ENCODE measurements around the gene RAVER2. TPM values are rescaled to one million over a fixed set of nuclear protein-coding genes. Genes with fewer than 3 reads are reported as not detected.

RAVER2 gene
- total RNA-seq, 1 experiment from 2014 or later: 20.3 TPM

GRCh38 chr1:64759968-64760367 is 15.1 kb downstream of the RAVER2 start:
- Mint-ChIP-seq H3K36me3 (peaks cover 9% of the 10 kb centered on the region), H3K27ac (no peak overlapping the region), H3K9me3 (peaks cover 9% of the 10 kb centered on the region), H3K4me1 (peaks cover 10% of the 10 kb centered on the region), H3K4me3 (no peak overlapping the region), H3K27me3 (ENCODE audit: low read depth) (no peaks in the 10 kb centered on the region)
- no peak for ATAC-seq
- ChIA-PET CTCF (no interaction called here), POLR2A (interaction anchor here (0.7 kb wide), 1 partner anchor 206 kb away, joined by 4 read pairs; no protein-coding TSS in a partner anchor)
- no peak for DNase-seq (ENCODE audit: low spot score)
- TF ChIP-seq USF2 (CRISPR knock-in tag; IDR thresholded peaks at IDR 0.05) (peak; percentile 50; the same call in 1 of the 2 replicates), ZNF121 (CRISPR knock-in tag; IDR thresholded peaks at IDR 0.05) (no peak)

- Mint-ChIP-seq H3K27me3 (ENCODE audit: low read depth) (no peaks in the 10 kb centered on the region), H3K27ac (no peak overlapping the region), H3K9me3 (peaks cover 2% of the 10 kb centered on the region; the same call in 1 of the 2 replicates), H3K4me1 (no peaks in the 10 kb centered on the region), H3K36me3 (peaks cover 7% of the 10 kb centered on the region), H3K4me3 (no peak overlapping the region)
- DNase-seq (ENCODE audit: low spot score) (no peak), ATAC-seq (no peak)
- POLR2A ChIA-PET: no interaction called here
- TF ChIP-seq USF2 (CRISPR knock-in tag; IDR thresholded peaks at IDR 0.05) (no peak), PRDM15 (CRISPR knock-in tag; IDR thresholded peaks at IDR 0.05) (no peak), MXD4 (CRISPR knock-in tag; IDR thresholded peaks at IDR 0.05; ENCODE audit: borderline replicate concordance) (no peak), NFATC4 (CRISPR knock-in tag; IDR thresholded peaks at IDR 0.05) (no peak), SOX15 (CRISPR knock-in tag; IDR thresholded peaks at IDR 0.05) (no peak)
- TF ChIP-seq, protein P1, sequence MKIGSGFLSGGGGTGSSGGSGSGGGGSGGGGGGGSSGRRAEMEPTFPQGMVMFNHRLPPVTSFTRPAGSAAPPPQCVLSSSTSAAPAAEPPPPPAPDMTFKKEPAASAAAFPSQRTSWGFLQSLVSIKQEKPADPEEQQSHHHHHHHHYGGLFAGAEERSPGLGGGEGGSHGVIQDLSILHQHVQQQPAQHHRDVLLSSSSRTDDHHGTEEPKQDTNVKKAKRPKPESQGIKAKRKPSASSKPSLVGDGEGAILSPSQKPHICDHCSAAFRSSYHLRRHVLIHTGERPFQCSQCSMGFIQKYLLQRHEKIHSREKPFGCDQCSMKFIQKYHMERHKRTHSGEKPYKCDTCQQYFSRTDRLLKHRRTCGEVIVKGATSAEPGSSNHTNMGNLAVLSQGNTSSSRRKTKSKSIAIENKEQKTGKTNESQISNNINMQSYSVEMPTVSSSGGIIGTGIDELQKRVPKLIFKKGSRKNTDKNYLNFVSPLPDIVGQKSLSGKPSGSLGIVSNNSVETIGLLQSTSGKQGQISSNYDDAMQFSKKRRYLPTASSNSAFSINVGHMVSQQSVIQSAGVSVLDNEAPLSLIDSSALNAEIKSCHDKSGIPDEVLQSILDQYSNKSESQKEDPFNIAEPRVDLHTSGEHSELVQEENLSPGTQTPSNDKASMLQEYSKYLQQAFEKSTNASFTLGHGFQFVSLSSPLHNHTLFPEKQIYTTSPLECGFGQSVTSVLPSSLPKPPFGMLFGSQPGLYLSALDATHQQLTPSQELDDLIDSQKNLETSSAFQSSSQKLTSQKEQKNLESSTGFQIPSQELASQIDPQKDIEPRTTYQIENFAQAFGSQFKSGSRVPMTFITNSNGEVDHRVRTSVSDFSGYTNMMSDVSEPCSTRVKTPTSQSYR (CRISPR knock-in tag; IDR thresholded peaks at IDR 0.05): no peak
- CTCF ChIA-PET: no interaction called here
These were observed 20.1 kb downstream of the RAVER2 start for GRCh38 chr1:64765012-64765411.

- H3K27ac Mint-ChIP-seq: no peak overlapping the region
- CTCF ChIA-PET: interaction anchor here (1.2 to 1.8 kb wide), 2 partner anchors 10 to 22 kb away, joined by 3 read pairs; no protein-coding TSS in a partner anchor
These were observed 21.0 kb downstream of the RAVER2 start for GRCh38 chr1:64765826-64766225.

DNA sequence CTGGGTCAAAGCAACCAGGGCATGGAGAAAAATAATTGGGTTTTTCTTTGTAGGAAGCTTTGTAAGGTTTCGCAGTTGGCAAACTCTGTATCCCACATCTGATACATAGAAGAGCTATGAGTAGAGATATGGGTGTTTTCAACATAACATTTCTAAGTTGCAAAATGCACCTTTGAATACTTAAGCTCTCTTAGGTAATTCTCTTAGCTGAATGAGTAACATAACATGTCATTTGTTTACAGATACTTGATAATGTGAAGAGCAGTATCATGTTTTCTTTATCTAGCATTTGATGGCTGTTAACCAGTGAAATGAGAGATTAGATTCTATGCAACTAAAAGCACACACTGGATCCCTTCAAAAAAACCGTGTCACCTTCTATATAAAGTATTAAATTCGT is 21.6 kb downstream of the RAVER2 start:
- ChIA-PET CTCF (interaction anchor here (1.2 to 1.8 kb wide), 2 partner anchors 10 to 22 kb away, joined by 3 read pairs; no protein-coding TSS in a partner anchor), POLR2A (no interaction called here)
- Mint-ChIP-seq H3K9me3 (peaks cover 15% of the 10 kb centered on the region), H3K27ac (no peak overlapping the region), H3K27me3 (ENCODE audit: low read depth) (no peaks in the 10 kb centered on the region), H3K36me3 (peaks cover 19% of the 10 kb centered on the region), H3K4me3 (no peak overlapping the region), H3K4me1 (no peaks in the 10 kb centered on the region)
- DNase-seq (ENCODE audit: low spot score) (no peak), ATAC-seq (no peak)
- TF ChIP-seq MLX (CRISPR knock-in tag; IDR thresholded peaks at IDR 0.05) (no peak), FOXP1 (CRISPR knock-in tag; IDR thresholded peaks at IDR 0.05; ENCODE audit: borderline replicate concordance) (no peak), MAX (CRISPR knock-in tag; IDR thresholded peaks at IDR 0.05) (no peak), ETV6 (CRISPR knock-in tag; IDR thresholded peaks at IDR 0.05) (no peak), ZNF425 (CRISPR knock-in tag; conservative IDR thresholded peaks at IDR 0.05) (no peak), FOXP4 (CRISPR knock-in tag; IDR thresholded peaks at IDR 0.05) (no peak), EMX1 (CRISPR knock-in tag; IDR thresholded peaks at IDR 0.05) (no peak)

More at GRCh38 chr1:64765826-64766225, 21.0 kb downstream of the RAVER2 start:
- Mint-ChIP-seq H3K9me3 (peaks cover 10% of the 10 kb centered on the region), H3K4me1 (no peaks in the 10 kb centered on the region), H3K27me3 (ENCODE audit: low read depth) (no peaks in the 10 kb centered on the region), H3K4me3 (no peak overlapping the region), H3K36me3 (peaks cover 15% of the 10 kb centered on the region)
- ATAC-seq (no peak), DNase-seq (ENCODE audit: low spot score) (no peak)
- POLR2A ChIA-PET: no interaction called here
- no peak for TF ChIP-seq ESRRA (CRISPR knock-in tag; IDR thresholded peaks at IDR 0.05; ENCODE audit: borderline replicate concordance)
